ENCODE data around the gene NLRP12.
"Not testable (repeated sequence)": the region's sequence is repeated elsewhere in the genome, so short reads cannot be mapped to it uniquely, and the experiment has no call there.

- not testable (repeated sequence) for TF ChIP-seq POLR2AphosphoS5 (IDR thresholded peaks at IDR 0.05; ENCODE audit: insufficient read depth, low read depth, low read length); CTCF (IDR thresholded peaks at IDR 0.05; ENCODE audit: extremely low read depth in 1 of 2, insufficient read depth in 1 of 2, low read depth in 1 of 2, low read length in 2 of 2); POLR2A (IDR thresholded peaks at IDR 0.05; ENCODE audit: low read depth, low read length); MYC (IDR thresholded peaks at IDR 0.05; ENCODE audit: low read depth, low read length)
These were observed 16.8 kb upstream of the NLRP12 start for GRCh38 chr19:53840914-53841313.
